Panc1 (cell line): ENCODE measurements around the gene TUFM. TPM values are rescaled to one million over a fixed set of nuclear protein-coding genes. Genes with fewer than 3 reads are reported as not detected.
"Not testable (repeated sequence)": the region's sequence is repeated elsewhere in the genome, so short reads cannot be mapped to it uniquely, and the experiment has no call there.

Experiments
- ATAC-seq: fragments of 200-7000 bp; cut with Tn5 transposase; 2 replicates; pipeline ENCODE4 v1.9.1; 2020; ENCODE audit warnings: mild to moderate bottlenecking, moderate library complexity
- BruUV-seq: library from RNA; stranded (reverse); fragments of 400-500 nt; replicated peaks from 2 replicates; lab custom pipeline; 2021; lab: Mats Ljungman, UMichigan
- CTCF ChIA-PET: fragments of 300-600 bp; sonication (Branson Sonifier 250); formaldehyde crosslinking; loops from one replicate; lab custom pipeline; 2022; ENCODE audit warnings: antibody characterized with exemption; lab: Charles Lee
- POLR2A ChIA-PET: fragments of 300-600 bp; sonication (Branson Sonifier 250); formaldehyde crosslinking; loops from one replicate; lab custom pipeline; 2022; ENCODE audit warnings: antibody characterized with exemption; lab: Charles Lee
- DNase-seq: peaks from one replicate; pipeline ENCODE4 v3.0.0-alpha.2; 2010; ENCODE audit warnings: low read depth, low spot score
- H3K27ac ChIP-seq: 2 replicates; pipeline ENCODE4 v1.5.1; 2011; ENCODE audit warnings: mild to moderate bottlenecking, low read length, inconsistent platforms
- H3K27me3 ChIP-seq: fragments of 200-500 bp; sonication (Bioruptor generic); 2 replicates; pipeline ENCODE4 v1.6.0; 2014; ENCODE audit warnings: low read length, inconsistent platforms; ENCODE audit not compliant: control insufficient read depth, insufficient read depth
- H3K36me3 ChIP-seq: fragments of 200-500 bp; sonication (Bioruptor generic); 2 replicates; pipeline ENCODE4 v1.5.1; 2014; ENCODE audit warnings: inconsistent platforms, mild to moderate bottlenecking, low read length, moderate library complexity; ENCODE audit not compliant: control insufficient read depth, insufficient read depth
- H3K4me1 ChIP-seq: 2 replicates; pipeline ENCODE4 v1.5.1; 2011; ENCODE audit warnings: inconsistent platforms, mild to moderate bottlenecking, low read length, moderate library complexity; ENCODE audit not compliant: control insufficient read depth, insufficient read depth
- H3K4me3 ChIP-seq, 2 experiments: 2 replicates each; pipeline ENCODE4 v1.5.1; 2011 to 2012; ENCODE audit warnings: low read depth in 2 of 2, low read length in 2 of 2, mild to moderate bottlenecking in 2 of 2, inconsistent platforms in 1 of 2, moderate library complexity in 1 of 2
- H3K9me3 ChIP-seq: fragments of 200-500 bp; sonication (Bioruptor generic); 2 replicates; pipeline ENCODE4 v1.5.1; 2014; ENCODE audit warnings: low read depth, mild to moderate bottlenecking, inconsistent platforms, low read length, moderate library complexity; ENCODE audit not compliant: control insufficient read depth, insufficient read depth
- POLR2AphosphoS5 ChIP-seq: IDR thresholded peaks from 2 replicates; pipeline ENCODE4 v1.6.1; 2012; ENCODE audit warnings: mild to moderate bottlenecking, low read depth, low read length, moderate library complexity
- SIN3A ChIP-seq: IDR thresholded peaks from 2 replicates; pipeline ENCODE4 v1.6.1; 2012; ENCODE audit warnings: low read depth, mild to moderate bottlenecking, low read length, moderate library complexity, borderline replicate concordance; ENCODE audit not compliant: insufficient read depth
- TCF7L2 ChIP-seq: IDR thresholded peaks from 2 replicates; pipeline ENCODE4 v1.6.1; 2011; ENCODE audit warnings: mild to moderate bottlenecking, low read depth, low read length, inconsistent platforms
- in situ Hi-C: cut with HindIII; loops from 2 replicates; pipeline ENCODE4 v1.10.0; 2016; ENCODE audit warnings: low sequenced_read_pairs, low pct_unique_long_range_greater_than_20kb
- intact Hi-C: fragments of 100-400 bp; cut with micrococcal nuclease; formaldehyde crosslinking; loops from one replicate; pipeline ENCODE4 v1.10.0; 2022; ENCODE audit not compliant: unreplicated experiment
- total RNA-seq: library from RNA; stranded (reverse); gene quantifications from one replicate; pipeline ENCODE4 v1.2.1, GENCODE V29; 2021; ENCODE audit not compliant: unreplicated experiment
- TF ChIP-seq, protein P1 (sequence below): fragments of 450-650 bp; IDR thresholded peaks from 2 replicates; pipeline ENCODE4 v1.5.1; 2017; ENCODE audit warnings: mild to moderate bottlenecking
- TF ChIP-seq, protein P2 (sequence below), 2 experiments: IDR thresholded peaks; 2 replicates each; pipeline ENCODE4 v1.6.1; 2011 to 2012; ENCODE audit warnings: low read depth in 2 of 2, control low read depth in 1 of 2, low read length in 1 of 2, mild to moderate bottlenecking in 1 of 2, moderate library complexity in 1 of 2; ENCODE audit not compliant: insufficient read depth in 1 of 2

The TUFM gene
- total RNA-seq, 1 experiment from 2014 or later: 231 TPM

DNA sequence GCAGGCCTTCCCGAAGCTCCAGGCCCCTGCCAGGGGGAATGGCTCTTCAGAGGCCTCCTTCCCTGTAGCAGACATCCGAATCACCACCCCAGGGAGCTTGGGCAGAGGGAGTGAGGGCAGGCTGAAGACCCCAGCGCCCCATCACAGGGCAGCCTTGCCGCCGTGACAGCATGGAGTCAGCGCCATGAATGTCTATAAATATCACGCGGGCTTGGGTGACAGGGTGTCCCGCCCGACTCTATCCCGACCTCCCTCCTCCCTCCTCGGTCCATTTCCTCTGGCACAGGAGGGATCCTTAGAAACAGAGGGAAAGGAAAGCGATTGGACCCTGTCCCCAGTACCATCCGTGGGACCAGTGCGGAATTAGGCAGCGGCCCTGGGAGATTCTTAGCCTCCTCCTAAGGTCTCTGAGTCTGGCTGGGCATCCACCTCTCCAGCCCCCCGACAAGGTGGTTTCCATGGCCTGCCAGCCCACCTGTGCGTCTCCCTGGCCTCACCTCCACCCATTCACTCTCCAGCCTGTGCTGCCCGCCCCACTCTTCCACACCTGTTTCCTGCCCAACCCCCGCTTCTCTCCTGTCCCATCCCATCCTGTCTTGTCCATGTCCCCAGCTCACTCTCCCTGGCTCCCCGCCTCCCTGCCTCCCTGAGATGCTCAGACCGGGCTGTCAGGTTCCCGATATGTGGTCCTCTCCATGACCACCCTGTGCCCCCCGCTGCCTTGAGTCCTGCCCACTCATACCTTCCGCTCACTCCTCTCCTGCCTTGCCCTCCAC lies 37.3 kb upstream of the TUFM start:
- ChIA-PET CTCF (no interaction called here), POLR2A (interaction anchor here (1.1 kb wide), 1 partner anchor 61 kb away, joined by 4 read pairs; the partner anchor contains the start of gene ATXN2L)
- no peak for DNase-seq
- Histone ChIP-seq H3K36me3 (no peaks in the 10 kb centered on the region; the same call in 1 of the 2 replicates), H3K4me3 (no peak overlapping the region), H3K27me3 (no peaks in the 10 kb centered on the region), H3K27ac (no peak overlapping the region), H3K4me1 (peaks cover 5% of the 10 kb centered on the region; the same call in 1 of the 2 replicates), H3K9me3 (no peaks in the 10 kb centered on the region)
- intact Hi-C loops: no loop called here
- in situ Hi-C loops: no loop called here
- no TSS peak for BruUV-seq
- TF ChIP-seq SIN3A (no peak), TCF7L2 (no peak), POLR2AphosphoS5 (no peak)
- TF ChIP-seq, protein P1, sequence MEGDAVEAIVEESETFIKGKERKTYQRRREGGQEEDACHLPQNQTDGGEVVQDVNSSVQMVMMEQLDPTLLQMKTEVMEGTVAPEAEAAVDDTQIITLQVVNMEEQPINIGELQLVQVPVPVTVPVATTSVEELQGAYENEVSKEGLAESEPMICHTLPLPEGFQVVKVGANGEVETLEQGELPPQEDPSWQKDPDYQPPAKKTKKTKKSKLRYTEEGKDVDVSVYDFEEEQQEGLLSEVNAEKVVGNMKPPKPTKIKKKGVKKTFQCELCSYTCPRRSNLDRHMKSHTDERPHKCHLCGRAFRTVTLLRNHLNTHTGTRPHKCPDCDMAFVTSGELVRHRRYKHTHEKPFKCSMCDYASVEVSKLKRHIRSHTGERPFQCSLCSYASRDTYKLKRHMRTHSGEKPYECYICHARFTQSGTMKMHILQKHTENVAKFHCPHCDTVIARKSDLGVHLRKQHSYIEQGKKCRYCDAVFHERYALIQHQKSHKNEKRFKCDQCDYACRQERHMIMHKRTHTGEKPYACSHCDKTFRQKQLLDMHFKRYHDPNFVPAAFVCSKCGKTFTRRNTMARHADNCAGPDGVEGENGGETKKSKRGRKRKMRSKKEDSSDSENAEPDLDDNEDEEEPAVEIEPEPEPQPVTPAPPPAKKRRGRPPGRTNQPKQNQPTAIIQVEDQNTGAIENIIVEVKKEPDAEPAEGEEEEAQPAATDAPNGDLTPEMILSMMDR: no peak
- TF ChIP-seq, protein P2, sequence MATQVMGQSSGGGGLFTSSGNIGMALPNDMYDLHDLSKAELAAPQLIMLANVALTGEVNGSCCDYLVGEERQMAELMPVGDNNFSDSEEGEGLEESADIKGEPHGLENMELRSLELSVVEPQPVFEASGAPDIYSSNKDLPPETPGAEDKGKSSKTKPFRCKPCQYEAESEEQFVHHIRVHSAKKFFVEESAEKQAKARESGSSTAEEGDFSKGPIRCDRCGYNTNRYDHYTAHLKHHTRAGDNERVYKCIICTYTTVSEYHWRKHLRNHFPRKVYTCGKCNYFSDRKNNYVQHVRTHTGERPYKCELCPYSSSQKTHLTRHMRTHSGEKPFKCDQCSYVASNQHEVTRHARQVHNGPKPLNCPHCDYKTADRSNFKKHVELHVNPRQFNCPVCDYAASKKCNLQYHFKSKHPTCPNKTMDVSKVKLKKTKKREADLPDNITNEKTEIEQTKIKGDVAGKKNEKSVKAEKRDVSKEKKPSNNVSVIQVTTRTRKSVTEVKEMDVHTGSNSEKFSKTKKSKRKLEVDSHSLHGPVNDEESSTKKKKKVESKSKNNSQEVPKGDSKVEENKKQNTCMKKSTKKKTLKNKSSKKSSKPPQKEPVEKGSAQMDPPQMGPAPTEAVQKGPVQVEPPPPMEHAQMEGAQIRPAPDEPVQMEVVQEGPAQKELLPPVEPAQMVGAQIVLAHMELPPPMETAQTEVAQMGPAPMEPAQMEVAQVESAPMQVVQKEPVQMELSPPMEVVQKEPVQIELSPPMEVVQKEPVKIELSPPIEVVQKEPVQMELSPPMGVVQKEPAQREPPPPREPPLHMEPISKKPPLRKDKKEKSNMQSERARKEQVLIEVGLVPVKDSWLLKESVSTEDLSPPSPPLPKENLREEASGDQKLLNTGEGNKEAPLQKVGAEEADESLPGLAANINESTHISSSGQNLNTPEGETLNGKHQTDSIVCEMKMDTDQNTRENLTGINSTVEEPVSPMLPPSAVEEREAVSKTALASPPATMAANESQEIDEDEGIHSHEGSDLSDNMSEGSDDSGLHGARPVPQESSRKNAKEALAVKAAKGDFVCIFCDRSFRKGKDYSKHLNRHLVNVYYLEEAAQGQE (IDR thresholded peaks at IDR 0.05; ENCODE audit: insufficient read depth in 1 of 2, low read depth in 2 of 2, low read length in 1 of 2): no peak
- ATAC-seq: no peak

DNA sequence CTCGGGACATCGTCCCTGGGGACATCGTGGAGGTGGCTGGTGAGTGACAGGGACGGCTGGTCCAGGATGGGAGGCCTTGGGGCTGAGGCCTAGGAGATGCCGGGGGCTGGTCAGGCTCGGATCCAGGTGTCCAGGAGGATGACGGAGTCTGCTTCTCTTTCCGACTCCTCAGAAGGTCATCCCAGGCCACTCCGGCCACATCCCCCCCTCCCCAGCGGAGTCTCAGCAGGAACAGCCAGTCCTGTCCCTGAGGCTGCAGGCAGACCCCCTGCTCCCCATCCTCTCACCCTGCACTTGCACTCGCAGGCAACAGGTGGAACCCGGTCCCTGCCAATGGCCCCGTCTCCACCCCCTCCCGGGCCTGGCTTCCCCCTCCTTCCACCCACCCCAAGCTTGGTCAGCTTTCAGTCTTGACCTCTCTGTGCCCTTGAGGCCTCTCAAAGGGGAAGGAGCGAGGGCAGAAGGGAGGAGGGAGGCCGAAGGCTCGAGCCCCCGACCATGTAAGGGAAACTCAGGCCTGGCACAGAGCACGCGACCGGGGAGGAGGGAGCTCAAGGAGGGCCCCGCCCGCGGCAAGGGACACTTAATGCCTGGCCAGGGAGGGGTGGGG lies 36.5 kb upstream of the TUFM start:
- CTCF ChIA-PET: no interaction called here
- TF ChIP-seq TCF7L2 (no peak), POLR2AphosphoS5 (no peak), SIN3A (no peak)
- TF ChIP-seq, protein P1: no peak
- TF ChIP-seq, protein P2 (IDR thresholded peaks at IDR 0.05; ENCODE audit: insufficient read depth in 1 of 2, low read depth in 2 of 2, low read length in 1 of 2): no peak
- H3K9me3 ChIP-seq: no peaks in the 10 kb centered on the region
- in situ Hi-C loops: no loop called here
- ATAC-seq (no peak), DNase-seq (no peak)
- POLR2A ChIA-PET: no interaction called here
- H3K27ac ChIP-seq: no peak overlapping the region
- intact Hi-C loops: no loop called here
- H3K4me1 ChIP-seq: peaks cover 8% of the 10 kb centered on the region; the same call in 1 of the 2 replicates
- no peak overlapping the region for H3K4me3 ChIP-seq
- no TSS peak for BruUV-seq
- H3K27me3 ChIP-seq: no peaks in the 10 kb centered on the region
- H3K36me3 ChIP-seq: no peaks in the 10 kb centered on the region; the same call in 1 of the 2 replicates

DNA sequence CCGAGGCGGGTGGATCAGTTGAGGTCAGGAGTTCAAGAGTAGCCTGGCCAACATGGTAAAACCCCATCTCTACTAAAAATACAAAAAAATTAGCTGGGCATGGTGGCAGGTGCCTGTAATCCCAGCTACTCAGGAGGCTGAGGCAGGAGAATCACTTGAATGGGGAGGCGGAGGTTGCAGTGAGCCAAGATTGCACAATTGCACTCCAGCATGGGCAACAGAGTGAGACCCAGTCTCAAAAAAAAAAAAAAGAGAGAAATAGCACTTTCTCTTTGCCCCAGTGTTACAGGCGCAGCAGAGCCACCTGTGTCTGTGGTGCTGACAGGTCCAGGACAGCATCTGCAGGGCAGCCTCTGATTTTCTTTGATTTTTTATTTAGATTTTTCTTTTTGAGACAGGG lies 35.4 kb upstream of the TUFM start:
- H3K4me1 ChIP-seq: peaks cover 15% of the 10 kb centered on the region
- H3K4me3 ChIP-seq, H3K9me3 ChIP-seq, POLR2A ChIA-PET, in situ Hi-C loops, CTCF ChIA-PET, H3K27me3 ChIP-seq, H3K27ac ChIP-seq, BruUV-seq, intact Hi-C loops, H3K36me3 ChIP-seq, ATAC-seq, DNase-seq: not testable (repeated sequence)
